ENCODE data around the gene VIPR2.

GRCh38 chr7:159119026-159119741 lies 25.5 kb downstream of the VIPR2 start:
- no peak for TF ChIP-seq CTCF (IDR thresholded peaks at IDR 0.05; ENCODE audit: borderline replicate concordance, extremely low read depth, low read length, poor library complexity, severe bottlenecking)
- no peak for TF ChIP-seq EZH2 (IDR thresholded peaks at IDR 0.05; ENCODE audit: borderline replicate concordance, low read depth, low read length, severe bottlenecking)
